HepG2 (cell line): ENCODE measurements around the gene LRRN1.

Experiments
- CTCF ChIP-seq: sonication (generic); formaldehyde crosslinking; IDR thresholded peaks from 2 replicates; pipeline ENCODE4 v1.5.0; 2020; ENCODE audit warnings: mild to moderate bottlenecking, missing genetic modification reagents, moderate library complexity
- NBN ChIP-seq: fragments of 450-650 bp; conservative IDR thresholded peaks from 2 replicates; pipeline ENCODE4 v1.6.1; 2017
- NR3C1 ChIP-seq: sonication (generic); formaldehyde crosslinking; IDR thresholded peaks from 2 replicates; pipeline ENCODE4 v1.4.0; 2020; ENCODE audit warnings: missing genetic modification reagents
- PHF21A ChIP-seq: sonication (generic); formaldehyde crosslinking; IDR thresholded peaks from 2 replicates; pipeline ENCODE4 v1.5.0; 2020; ENCODE audit warnings: mild to moderate bottlenecking, missing genetic modification reagents
- ZBTB33 ChIP-seq: sonication (generic); formaldehyde crosslinking; IDR thresholded peaks from 2 replicates; pipeline ENCODE4 v1.4.0; 2020; ENCODE audit warnings: missing genetic modification reagents

GRCh38 chr3:3772920-3773319 lies 26.3 kb upstream of the LRRN1 start:
- TF ChIP-seq PHF21A = no peak
- no peak for TF ChIP-seq CTCF (CRISPR knock-in tag)
- TF ChIP-seq NR3C1 (CRISPR knock-in tag) = no peak
- no peak for TF ChIP-seq NBN
- no peak for TF ChIP-seq ZBTB33 (CRISPR knock-in tag)
